Mucosa of stomach (tissue), 1 donor: ENCODE data around the gene TRIM44.

Experiments
- H3K27me3 ChIP-seq: one replicate; pipeline ENCODE4 v1.7.0; 2013; ENCODE audit warnings: mild to moderate bottlenecking, low read length; ENCODE audit not compliant: control insufficient read depth, insufficient read depth
- H3K36me3 ChIP-seq: one replicate; pipeline ENCODE4 v1.7.0; 2013; ENCODE audit warnings: low read length; ENCODE audit not compliant: control insufficient read depth, insufficient read depth
- H3K4me1 ChIP-seq: one replicate; pipeline ENCODE4 v1.7.0; 2013; ENCODE audit warnings: mild to moderate bottlenecking, low read length; ENCODE audit not compliant: control insufficient read depth, insufficient read depth
- H3K4me3 ChIP-seq: one replicate; pipeline ENCODE4 v1.7.0; 2013; ENCODE audit warnings: low read length
- H3K9ac ChIP-seq: one replicate; pipeline ENCODE4 v1.7.0; 2013; ENCODE audit warnings: mild to moderate bottlenecking, low read length, moderate library complexity
- H3K9me3 ChIP-seq: one replicate; pipeline ENCODE4 v1.7.0; 2013; ENCODE audit warnings: mild to moderate bottlenecking, low read length, moderate library complexity; ENCODE audit not compliant: control insufficient read depth
- donor health status: Pancreatic carcinoma.

Gene TRIM44

GRCh38 chr11:35804451-35805040 is 142.0 kb downstream of the TRIM44 start:
- H3K4me1 ChIP-seq: no peaks in the 10 kb centered on the region
- H3K9ac ChIP-seq: no peak overlapping the region
- H3K36me3 ChIP-seq: no peaks in the 10 kb centered on the region
- no peaks in the 10 kb centered on the region for H3K9me3 ChIP-seq
- no peak overlapping the region for H3K4me3 ChIP-seq
- H3K27me3 ChIP-seq: no peaks in the 10 kb centered on the region

- Histone ChIP-seq H3K36me3 (no peaks in the 10 kb centered on the region), H3K9ac (no peak overlapping the region), H3K27me3 (no peaks in the 10 kb centered on the region), H3K9me3 (no peaks in the 10 kb centered on the region), H3K4me1 (no peaks in the 10 kb centered on the region), H3K4me3 (no peak overlapping the region)
These were observed 147.0 kb downstream of the TRIM44 start for GRCh38 chr11:35809561-35809960.

DNA sequence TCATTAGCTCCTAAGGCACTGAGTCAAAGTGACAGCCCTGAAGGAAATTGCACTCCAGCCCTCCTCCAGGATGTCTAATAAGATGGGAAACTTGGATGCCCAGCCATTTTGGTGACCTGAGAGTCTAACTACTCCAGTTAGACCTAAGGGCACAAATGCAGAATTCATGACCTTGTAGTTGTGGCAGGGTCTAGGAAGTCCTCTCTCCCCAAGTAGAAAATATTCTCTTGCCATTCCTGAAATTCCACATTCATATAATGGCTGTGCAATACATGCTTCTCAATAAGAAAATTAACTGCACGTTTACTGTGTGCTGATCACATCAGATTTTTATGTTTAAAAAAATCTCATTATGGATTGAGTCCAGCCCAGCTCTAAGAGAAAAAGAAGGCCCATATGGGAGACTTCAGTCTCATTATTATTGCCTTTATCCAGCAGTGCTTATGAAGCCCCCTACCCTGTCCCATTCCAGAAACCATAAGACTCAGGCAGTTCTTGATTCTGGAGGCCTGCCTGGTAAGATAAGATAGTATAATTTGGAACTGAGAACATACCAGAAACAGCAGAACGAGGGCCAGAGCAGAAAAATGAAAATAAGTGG is 147.6 kb downstream of the TRIM44 start:
- Histone ChIP-seq H3K27me3 (no peaks in the 10 kb centered on the region), H3K9me3 (no peaks in the 10 kb centered on the region), H3K4me3 (no peak overlapping the region), H3K9ac (no peak overlapping the region), H3K36me3 (no peaks in the 10 kb centered on the region), H3K4me1 (no peaks in the 10 kb centered on the region)

GRCh38 chr11:35811783-35812182 is 149.2 kb downstream of the TRIM44 start:
- no peak overlapping the region for H3K4me3 ChIP-seq
- no peaks in the 10 kb centered on the region for H3K9me3 ChIP-seq
- H3K4me1 ChIP-seq: peaks cover 7% of the 10 kb centered on the region
- no peak overlapping the region for H3K9ac ChIP-seq
- no peaks in the 10 kb centered on the region for H3K27me3 ChIP-seq
- no peaks in the 10 kb centered on the region for H3K36me3 ChIP-seq

DNA sequence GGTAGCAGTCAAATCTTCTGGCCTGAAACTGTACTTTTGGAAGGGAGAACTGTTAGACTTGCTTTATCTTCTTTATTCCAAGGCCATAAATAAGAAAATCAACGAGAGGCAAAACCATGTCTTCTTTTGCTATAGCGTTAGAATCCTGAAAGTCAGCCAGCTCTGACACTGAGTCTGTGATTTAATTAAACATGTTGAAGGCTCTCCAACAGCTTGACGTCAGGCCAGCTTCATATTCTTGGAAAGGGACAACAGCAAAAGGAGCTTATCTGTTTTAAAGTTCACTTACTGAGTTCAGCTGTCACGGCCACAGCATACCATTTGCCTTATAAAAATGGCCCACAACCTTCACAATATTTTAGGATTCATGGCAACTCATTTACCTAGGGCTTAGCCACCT is 150.3 kb downstream of the TRIM44 start:
- Histone ChIP-seq H3K4me1 (peaks cover 7% of the 10 kb centered on the region), H3K9ac (no peak overlapping the region), H3K27me3 (no peaks in the 10 kb centered on the region), H3K9me3 (no peaks in the 10 kb centered on the region), H3K36me3 (no peaks in the 10 kb centered on the region), H3K4me3 (no peak overlapping the region)

GRCh38 chr11:35814081-35814695 is 151.6 kb downstream of the TRIM44 start:
- H3K9me3 ChIP-seq: no peaks in the 10 kb centered on the region
- no peak overlapping the region for H3K4me3 ChIP-seq
- H3K9ac ChIP-seq: no peak overlapping the region
- H3K27me3 ChIP-seq: no peaks in the 10 kb centered on the region
- H3K4me1 ChIP-seq: peaks cover 10% of the 10 kb centered on the region
- H3K36me3 ChIP-seq: no peaks in the 10 kb centered on the region

DNA sequence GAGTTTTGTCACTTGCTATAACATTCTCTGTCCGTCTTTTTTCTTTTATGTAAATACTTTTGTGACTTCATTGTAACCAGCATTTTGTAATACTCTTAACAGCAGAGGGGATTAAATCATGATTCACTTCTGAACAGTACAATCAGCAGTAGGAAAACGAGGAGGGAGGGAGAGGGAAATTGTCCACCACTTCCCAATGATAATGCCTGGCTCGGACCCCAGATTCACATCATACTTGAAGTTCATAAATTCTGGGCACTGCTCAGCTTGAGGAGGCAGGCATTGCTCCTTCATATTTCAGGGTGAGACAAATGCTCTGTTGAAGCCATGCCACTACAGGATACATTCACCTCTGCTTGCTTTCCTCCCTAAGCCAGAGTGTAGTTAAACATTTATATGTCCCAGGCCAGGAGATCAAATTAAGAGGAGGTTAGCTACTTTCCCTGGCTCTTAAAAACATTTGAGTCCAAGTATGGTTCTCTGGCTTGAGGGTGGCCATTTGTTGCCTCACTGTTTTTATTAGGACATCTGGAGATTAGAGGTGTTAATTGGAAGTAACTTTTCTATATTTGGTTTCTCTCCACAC is 152.2 kb downstream of the TRIM44 start:
- Histone ChIP-seq H3K4me3 (no peak overlapping the region), H3K9ac (no peak overlapping the region), H3K27me3 (no peaks in the 10 kb centered on the region), H3K36me3 (no peaks in the 10 kb centered on the region), H3K4me1 (peaks cover 10% of the 10 kb centered on the region), H3K9me3 (no peaks in the 10 kb centered on the region)

GRCh38 chr11:35815556-35816315 is 153.2 kb downstream of the TRIM44 start:
- H3K27me3 ChIP-seq: no peaks in the 10 kb centered on the region
- no peak overlapping the region for H3K9ac ChIP-seq
- peaks cover 10% of the 10 kb centered on the region for H3K4me1 ChIP-seq
- H3K4me3 ChIP-seq: no peak overlapping the region
- H3K36me3 ChIP-seq: no peaks in the 10 kb centered on the region
- no peaks in the 10 kb centered on the region for H3K9me3 ChIP-seq

DNA sequence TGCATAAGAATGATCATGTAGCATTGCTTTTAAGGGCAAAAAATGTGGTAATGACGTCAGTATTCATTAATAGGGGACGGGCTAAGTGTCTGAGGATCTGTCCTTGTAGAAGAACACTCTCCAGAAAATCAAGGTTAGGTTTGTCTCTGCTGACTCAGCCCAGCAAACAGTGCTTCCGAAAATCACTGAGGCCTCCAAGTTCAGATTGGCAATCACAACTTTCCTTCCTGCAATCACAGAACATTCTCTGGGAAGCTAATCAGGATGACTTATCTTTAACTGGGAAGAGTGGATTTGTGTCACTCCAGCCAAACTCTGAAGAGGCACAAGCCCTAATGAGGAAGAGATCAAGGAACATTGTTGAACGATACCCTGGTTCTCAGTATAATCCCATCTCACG is 158.0 kb downstream of the TRIM44 start:
- peaks cover 8% of the 10 kb centered on the region for H3K4me1 ChIP-seq
- H3K4me3 ChIP-seq: no peak overlapping the region
- no peaks in the 10 kb centered on the region for H3K27me3 ChIP-seq
- H3K9me3 ChIP-seq: no peaks in the 10 kb centered on the region
- no peaks in the 10 kb centered on the region for H3K36me3 ChIP-seq
- H3K9ac ChIP-seq: no peak overlapping the region

- Histone ChIP-seq H3K36me3 (no peaks in the 10 kb centered on the region), H3K27me3 (no peaks in the 10 kb centered on the region), H3K9me3 (no peaks in the 10 kb centered on the region), H3K4me1 (peaks cover 3% of the 10 kb centered on the region), H3K9ac (no peak overlapping the region), H3K4me3 (no peak overlapping the region)
These were observed 160.4 kb downstream of the TRIM44 start for GRCh38 chr11:35822815-35823495.

DNA sequence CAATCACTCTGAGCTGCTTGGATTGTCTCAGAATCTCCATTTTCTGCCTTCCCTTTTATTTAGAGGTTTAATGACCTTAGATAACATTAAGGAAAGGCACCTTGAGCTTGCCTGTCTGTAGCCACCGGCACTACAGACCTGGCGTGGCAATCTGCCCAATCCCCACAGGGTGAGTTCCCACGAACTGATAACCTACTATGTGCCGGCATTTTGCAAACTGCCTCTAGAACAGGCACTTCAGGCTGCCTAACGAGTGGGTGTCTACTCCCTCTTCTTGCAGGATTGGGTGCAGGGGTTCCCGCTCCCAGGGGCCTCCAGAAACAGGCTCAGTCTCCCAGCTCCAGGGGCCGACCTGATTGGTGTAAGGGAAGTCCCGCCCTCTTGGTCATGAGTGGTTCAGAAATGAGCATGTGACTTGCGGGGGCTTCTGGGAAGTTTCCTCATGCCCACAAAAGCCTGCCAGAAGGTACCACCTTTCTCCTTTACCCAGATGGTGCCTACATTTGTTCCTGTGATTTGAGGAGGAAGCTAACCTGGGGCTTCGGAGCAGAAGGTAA is 161.2 kb downstream of the TRIM44 start:
- no peak overlapping the region for H3K9ac ChIP-seq
- H3K27me3 ChIP-seq: no peaks in the 10 kb centered on the region
- peaks cover 1% of the 10 kb centered on the region for H3K4me1 ChIP-seq
- H3K9me3 ChIP-seq: no peaks in the 10 kb centered on the region
- no peak overlapping the region for H3K4me3 ChIP-seq
- no peaks in the 10 kb centered on the region for H3K36me3 ChIP-seq
